Measurements from ENCODE around the gene TRIM24. TPM values are rescaled to one million over a fixed set of nuclear protein-coding genes. Genes with fewer than 3 reads are reported as not detected.

Gene TRIM24
- total and polyA plus RNA-seq, 3 donors from 2014 or later: 38.7 to 63.2 (median 55.9) TPM

DNA sequence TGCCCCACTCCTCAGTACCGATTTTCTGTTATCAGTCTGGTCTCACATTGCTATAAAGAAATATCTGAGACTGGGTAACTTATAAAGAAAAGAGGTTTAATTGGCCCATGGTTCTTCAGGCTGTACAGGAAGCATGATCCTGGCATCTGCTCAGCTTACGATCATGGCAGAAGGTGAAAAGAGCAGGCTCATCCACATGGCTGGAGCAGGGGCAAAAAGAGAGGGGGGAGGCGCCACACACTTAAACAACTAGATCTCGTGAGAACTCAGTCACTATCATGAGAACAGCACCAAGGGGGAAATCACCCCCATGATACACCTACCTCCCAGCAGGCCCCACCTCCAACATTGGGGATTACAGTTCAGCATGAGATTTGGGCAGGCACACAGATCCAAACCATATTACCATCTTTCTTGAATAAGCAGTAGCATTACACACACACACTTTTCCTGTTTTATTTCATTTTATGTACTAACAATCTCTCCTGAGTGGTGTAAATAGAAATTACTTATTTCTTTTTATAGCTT, 53.3 kb downstream of the TRIM24 start:
- intact Hi-C loops (cut with DNase I; ENCODE audit: low total_unique reads): no loop called here
- Histone ChIP-seq H3K9me3 (no peaks in the 10 kb centered on the region), H3K27ac (no peak overlapping the region), H3K4me3 (no peak overlapping the region), H3K27me3 (no peaks in the 10 kb centered on the region), H3K4me1 (no peaks in the 10 kb centered on the region), H3K36me3 (ENCODE audit: low read depth, missing control alignments) (no peaks in the 10 kb centered on the region)
- TF ChIP-seq POLR2A (IDR thresholded peaks at IDR 0.05) (no peak), CTCF (IDR thresholded peaks at IDR 0.05) (no peak)
- no peak for DNase-seq
- 84 to 88% methylated on average over 4 of the region's 4 CpGs for WGBS, 2 donors

DNA sequence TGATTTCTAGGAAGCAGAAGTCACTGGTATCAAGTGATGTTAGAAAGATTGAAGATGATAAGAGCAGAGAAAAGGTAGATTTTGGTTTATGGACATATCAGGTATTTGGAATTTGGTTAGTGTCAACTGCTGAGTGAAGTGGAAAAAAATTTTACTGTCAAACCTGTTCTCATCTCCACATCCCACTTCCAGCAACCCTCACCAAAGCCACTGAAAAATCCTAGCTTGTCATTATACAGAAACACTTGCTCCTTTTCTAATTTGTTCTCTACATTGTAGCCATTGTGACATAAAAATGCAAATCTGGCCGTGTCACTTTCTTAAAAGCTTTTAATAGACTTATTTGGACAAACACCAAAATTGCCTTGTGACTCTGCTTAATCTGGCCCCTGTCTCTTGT, 54.0 kb downstream of the TRIM24 start:
- H3K27me3 ChIP-seq: no peaks in the 10 kb centered on the region
- H3K27ac ChIP-seq: no peak overlapping the region
- H3K4me3 ChIP-seq: no peak overlapping the region
- no peak for TF ChIP-seq POLR2A (IDR thresholded peaks at IDR 0.05)
- no peak for TF ChIP-seq CTCF (IDR thresholded peaks at IDR 0.05)
- H3K36me3 ChIP-seq (ENCODE audit: low read depth, missing control alignments): no peaks in the 10 kb centered on the region
- H3K4me1 ChIP-seq: no peaks in the 10 kb centered on the region
- intact Hi-C loops (cut with DNase I; ENCODE audit: low total_unique reads): no loop called here
- no peaks in the 10 kb centered on the region for H3K9me3 ChIP-seq
- 35 to 47% methylated on average over 1 of the region's 1 CpG for WGBS, 2 donors
- DNase-seq: no peak

DNA sequence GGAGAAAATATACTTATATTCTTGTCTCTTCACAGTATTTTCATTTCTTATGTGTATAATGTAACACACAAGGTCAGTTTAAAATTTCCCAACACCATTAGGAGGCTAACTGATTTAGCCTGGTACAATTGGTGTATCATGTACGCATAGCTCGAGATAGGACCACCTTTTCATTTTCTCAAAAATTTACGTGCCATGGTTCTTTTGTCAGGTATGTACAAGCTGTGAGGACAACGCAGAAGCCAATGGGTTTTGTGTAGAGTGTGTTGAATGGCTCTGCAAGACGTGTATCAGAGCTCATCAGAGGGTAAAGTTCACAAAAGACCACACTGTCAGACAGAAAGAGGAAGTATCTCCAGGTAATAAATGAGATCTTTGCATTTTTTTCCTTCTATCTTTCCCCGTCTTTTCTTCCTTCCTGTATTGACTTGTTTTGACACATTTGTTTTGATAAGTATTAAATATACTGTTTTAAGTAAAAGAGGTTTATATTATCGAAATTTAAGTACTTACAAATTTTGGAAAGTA, 55.0 kb downstream of the TRIM24 start:
- intact Hi-C loops (cut with DNase I; ENCODE audit: low total_unique reads): no loop called here
- H3K36me3 ChIP-seq (ENCODE audit: low read depth, missing control alignments): no peaks in the 10 kb centered on the region
- no peaks in the 10 kb centered on the region for H3K9me3 ChIP-seq
- DNase-seq: no peak
- no peaks in the 10 kb centered on the region for H3K4me1 ChIP-seq
- H3K27me3 ChIP-seq: no peaks in the 10 kb centered on the region
- no peak overlapping the region for H3K4me3 ChIP-seq
- H3K27ac ChIP-seq: no peak overlapping the region
- TF ChIP-seq CTCF (IDR thresholded peaks at IDR 0.05) (no peak), POLR2A (IDR thresholded peaks at IDR 0.05) (no peak)
- WGBS, 2 donors: 85 to 88% methylated on average over 7 of the region's 7 CpGs

GRCh38 chr7:138519061-138519798, 59.2 kb downstream of the TRIM24 start:
- no peaks in the 10 kb centered on the region for H3K36me3 ChIP-seq (ENCODE audit: low read depth, missing control alignments)
- H3K9me3 ChIP-seq: no peaks in the 10 kb centered on the region
- no peaks in the 10 kb centered on the region for H3K4me1 ChIP-seq
- no peak overlapping the region for H3K4me3 ChIP-seq
- no peak for DNase-seq
- TF ChIP-seq POLR2A (IDR thresholded peaks at IDR 0.05): no peak
- TF ChIP-seq CTCF (IDR thresholded peaks at IDR 0.05): no peak
- H3K27ac ChIP-seq: no peak overlapping the region
- H3K27me3 ChIP-seq: no peaks in the 10 kb centered on the region
- intact Hi-C loops (cut with DNase I; ENCODE audit: low total_unique reads): no loop called here
- WGBS, 2 donors: 92% methylated on average over 4 of the region's 4 CpGs

Measured in testis (tissue), 3 donors.